Keratinocyte (primary cell): ENCODE measurements around the gene ZMAT3. TPM values are rescaled to one million over a fixed set of nuclear protein-coding genes. Genes with fewer than 3 reads are reported as not detected.

Experiments
- DNase-seq: peaks from one replicate; pipeline ENCODE4 v3.0.0-alpha.2; 2011; ENCODE audit warnings: low read depth, missing footprints, low spot score
- FAIRE-seq: peaks from 2 replicates; lab custom pipeline; 2011; peaks lifted over from hg19 to GRCh38; lab: Jason Lieb, UNC
- H2AFZ ChIP-seq: 2 replicates; pipeline ENCODE4 v1.6.0; 2012; ENCODE audit warnings: low read length, control low read depth, inconsistent platforms; ENCODE audit not compliant: control insufficient read depth
- H3K27ac ChIP-seq: 2 replicates; pipeline ENCODE4 v1.5.1; 2011; ENCODE audit warnings: low read length; ENCODE audit not compliant: control insufficient read depth, insufficient read depth
- H3K27me3 ChIP-seq: 3 replicates; pipeline ENCODE4 v1.6.0; 2011; ENCODE audit warnings: low read length; ENCODE audit not compliant: control insufficient read depth, insufficient read depth; ENCODE audit errors: extremely low read depth
- H3K36me3 ChIP-seq, 2 experiments: 2 replicates in 1 of 2; 3 replicates in 1 of 2; pipeline ENCODE4 v1.5.1; 2011; ENCODE audit warnings: low read length in 2 of 2, mild to moderate bottlenecking in 1 of 2; ENCODE audit not compliant: control insufficient read depth in 2 of 2, insufficient read depth in 2 of 2; ENCODE audit errors: extremely low read depth in 1 of 2
- H3K4me1 ChIP-seq: 3 replicates; pipeline ENCODE4 v1.5.1; 2011; ENCODE audit warnings: low read length; ENCODE audit not compliant: control insufficient read depth, insufficient read depth; ENCODE audit errors: extremely low read depth
- H3K4me2 ChIP-seq: 3 replicates; pipeline ENCODE4 v1.6.0; 2011; ENCODE audit warnings: low read depth, low read length; ENCODE audit not compliant: control insufficient read depth, insufficient read depth; ENCODE audit errors: extremely low read depth
- H3K4me3 ChIP-seq, 3 experiments: fragments of 200-600 bp in 1 of 3; sonication (generic) in 1 of 3; 2 replicates in 2 of 3; 3 replicates in 1 of 3; pipeline ENCODE4 v1.5.1; 2011 to 2016; ENCODE audit warnings: low read length in 3 of 3, mild to moderate bottlenecking in 3 of 3, control low read depth in 2 of 3, inconsistent platforms in 1 of 3, low read depth in 1 of 3, mixed read lengths in 1 of 3, mixed run types in 1 of 3, moderate library complexity in 1 of 3; ENCODE audit not compliant: control insufficient read depth in 2 of 3, insufficient read depth in 2 of 3; ENCODE audit errors: extremely low read depth in 1 of 3
- H3K79me2 ChIP-seq: 2 replicates; pipeline ENCODE4 v1.6.0; 2012; ENCODE audit warnings: low read length; ENCODE audit not compliant: control insufficient read depth, insufficient read depth
- H3K9ac ChIP-seq: 3 replicates; pipeline ENCODE4 v1.6.0; 2011; ENCODE audit warnings: low read length; ENCODE audit not compliant: control insufficient read depth, insufficient read depth; ENCODE audit errors: extremely low read depth
- H3K9me1 ChIP-seq: 3 replicates; pipeline ENCODE4 v1.6.0; 2011; ENCODE audit warnings: low read length; ENCODE audit not compliant: control insufficient read depth, insufficient read depth; ENCODE audit errors: extremely low read depth
- H3K9me3 ChIP-seq: 2 replicates; pipeline ENCODE4 v1.5.1; 2012; ENCODE audit warnings: low read depth, low read length; ENCODE audit not compliant: control insufficient read depth
- H4K20me1 ChIP-seq: 3 replicates; pipeline ENCODE4 v1.6.0; 2011; ENCODE audit warnings: low read length; ENCODE audit not compliant: control insufficient read depth, insufficient read depth; ENCODE audit errors: extremely low read depth
- CTCF ChIP-seq, 3 experiments: IDR thresholded peaks in 1 of 3; conservative IDR thresholded peaks in 1 of 3; optimal IDR thresholded peaks in 1 of 3; 2 replicates in 2 of 3; 3 replicates in 1 of 3; pipeline versions ENCODE3 to v1.5.1; 2011; ENCODE audit warnings: low read length in 3 of 3, mild to moderate bottlenecking in 3 of 3, moderate library complexity in 2 of 3, control low read depth in 1 of 3, inconsistent platforms in 1 of 3; ENCODE audit not compliant: insufficient read depth in 2 of 3; ENCODE audit errors: extremely low read depth in 1 of 3
- EZH2 ChIP-seq: IDR thresholded peaks from one replicate; pipeline ENCODE4 v1.6.1; 2012; ENCODE audit warnings: inconsistent platforms, mild to moderate bottlenecking, low read length, moderate library complexity
- dilution Hi-C: fragments of 300-500 bp; cut with MboI; formaldehyde crosslinking; loops from one replicate; pipeline ENCODE4 v1.7.0; 2020; ENCODE audit warnings: low sequenced_read_pairs; ENCODE audit not compliant: extremely low pct_ligation_motif_present
- polyA plus RNA-seq, 5 experiments: library from polyadenylated mRNA; depleted of rRNA in 3 of 5; stranded (reverse) in 3 of 5; stranded (forward) in 1 of 5; unstranded in 1 of 5; fragments of >200 nt; gene quantifications; 1 replicate in 1 of 5; 2 replicates in 3 of 5; 3 replicates in 1 of 5; pipeline versions ENCODE4 v1.2.1 to v1.2.3, GENCODE V29; 2011 to 2012; ENCODE audit warnings: missing spikeins in 2 of 5, low read depth in 1 of 5, low replicate concordance in 1 of 5

Gene ZMAT3
- polyA plus RNA-seq, 1 donor (not counting 4 experiments of a cell fraction or from before 2014, with no cell fraction given) = 15.5 TPM

GRCh38 chr3:179029096-179029495, 42.5 kb downstream of the ZMAT3 start:
- no peak overlapping the region for H3K4me3 ChIP-seq
- H3K27ac ChIP-seq = no peak overlapping the region
- H3K36me3 ChIP-seq = peaks cover 3% of the 10 kb centered on the region in 2 experiments
- H3K4me2 ChIP-seq = no peak overlapping the region
- DNase-seq = no peak
- dilution Hi-C loops = no loop called here
- H3K4me1 ChIP-seq = peaks cover 4% of the 10 kb centered on the region
- TF ChIP-seq CTCF (optimal IDR thresholded peaks at IDR 0.05 in 1 of 3, IDR thresholded peaks at IDR 0.05 in 1 of 3, conservative IDR thresholded peaks at IDR 0.05 in 1 of 3; ENCODE audit: extremely low read depth in 1 of 3, insufficient read depth in 2 of 3, low read length in 3 of 3) (no peak), EZH2 (no peak)
- no peaks in the 10 kb centered on the region for H3K9me1 ChIP-seq
- no peak overlapping the region for H3K9ac ChIP-seq
- no peaks in the 10 kb centered on the region for H3K27me3 ChIP-seq
- H3K79me2 ChIP-seq = peaks cover 7% of the 10 kb centered on the region
- H3K9me3 ChIP-seq = no peaks in the 10 kb centered on the region
- no peak for FAIRE-seq
- no peaks in the 10 kb centered on the region for H4K20me1 ChIP-seq
- no peak overlapping the region for H2AFZ ChIP-seq

- Histone ChIP-seq H3K79me2 (peaks cover 4% of the 10 kb centered on the region), H3K9ac (no peak overlapping the region), H4K20me1 (no peaks in the 10 kb centered on the region), H3K4me2 (no peak overlapping the region), H3K27me3 (no peaks in the 10 kb centered on the region), H3K36me3 (peaks cover 3% of the 10 kb centered on the region in 2 experiments), H3K27ac (no peak overlapping the region), H3K4me3 (no peak overlapping the region), H3K9me1 (no peaks in the 10 kb centered on the region), H3K9me3 (no peaks in the 10 kb centered on the region), H2AFZ (no peak overlapping the region), H3K4me1 (peaks cover 4% of the 10 kb centered on the region)
- no peak for DNase-seq
- TF ChIP-seq CTCF (optimal IDR thresholded peaks at IDR 0.05 in 1 of 3, IDR thresholded peaks at IDR 0.05 in 1 of 3, conservative IDR thresholded peaks at IDR 0.05 in 1 of 3; ENCODE audit: extremely low read depth in 1 of 3, insufficient read depth in 2 of 3, low read length in 3 of 3) (no peak), EZH2 (no peak)
- dilution Hi-C loops = no loop called here
- FAIRE-seq = no peak
Measured at GRCh38 chr3:179028408-179028807, 43.2 kb downstream of the ZMAT3 start.
